Central memory CD8-positive, alpha-beta T cell (primary cell): ENCODE data around the gene PAX5.
"Not testable (repeated sequence)": the region's sequence is repeated elsewhere in the genome, so short reads cannot be mapped to it uniquely, and the experiment has no call there.

Source experiments
- ATAC-seq: fragments of 150-1000 bp; cut with Tn5 transposase; replicated peaks from 2 replicates; pipeline ENCODE4 v1.10.0; 2022; ENCODE audit warnings: mild to moderate bottlenecking, moderate FRiP score, moderate number of reproducible peaks; ENCODE audit not compliant: poor library complexity, severe bottlenecking; ENCODE audit errors: extremely low read depth
- DNase-seq, 2 donors: peaks; one replicate each; pipeline ENCODE4 v3.0.0; 2021; ENCODE audit warnings: low spot score in 2 of 2
- H3K27ac Mint-ChIP-seq: one replicate; pipeline ENCODE4 v1.8.0; 2022; ENCODE audit warnings: low read depth, mild to moderate bottlenecking, moderate library complexity, mixed read lengths
- H3K27me3 Mint-ChIP-seq: one replicate; pipeline ENCODE4 v1.8.0; 2022; ENCODE audit warnings: mixed read lengths
- H3K36me3 Mint-ChIP-seq: one replicate; pipeline ENCODE4 v1.8.0; 2022; ENCODE audit warnings: mild to moderate bottlenecking, moderate library complexity, mixed read lengths; ENCODE audit not compliant: insufficient read depth
- H3K4me1 Mint-ChIP-seq: one replicate; pipeline ENCODE4 v1.8.0; 2022; ENCODE audit warnings: mixed read lengths
- H3K4me3 Mint-ChIP-seq: one replicate; pipeline ENCODE4 v1.8.0; 2022; ENCODE audit warnings: mild to moderate bottlenecking, moderate library complexity, mixed read lengths
- H3K9me3 Mint-ChIP-seq: one replicate; pipeline ENCODE4 v1.8.0; 2022; ENCODE audit warnings: mixed read lengths

Gene PAX5

GRCh38 chr9:37033682-37034304 is at the start of gene PAX5:
Gene PAX5, minus strand, starts transcription at chr9:37034268. Its CDS starts 237 bp downstream, at chr9:37034031.
- H3K4me3 Mint-ChIP-seq, result peak within 1 kb of the TSS; percentile 80
- DNase-seq, result no peak
- H3K27me3 Mint-ChIP-seq, result peaks cover 98% of the 10 kb centered on the region
- H3K4me1 Mint-ChIP-seq, result peaks cover 37% of the 10 kb centered on the region
- H3K36me3 Mint-ChIP-seq, result peaks cover 9% of the 10 kb centered on the region
- no peak within 1 kb of the TSS for H3K27ac Mint-ChIP-seq
- no peak for ATAC-seq
- H3K9me3 Mint-ChIP-seq, result no peaks in the 10 kb centered on the region

GRCh38 chr9:37083654-37084053 is 49.6 kb upstream of the PAX5 start:
- DNase-seq, result no peak
- Mint-ChIP-seq H3K36me3 (peaks cover 25% of the 10 kb centered on the region), H3K27ac (no peak overlapping the region), H3K27me3 (no peaks in the 10 kb centered on the region), H3K4me1 (peaks cover 49% of the 10 kb centered on the region), H3K4me3 (no peak overlapping the region), H3K9me3 (no peaks in the 10 kb centered on the region)
- ATAC-seq, result no peak

GRCh38 chr9:37082214-37082765 is 48.2 kb upstream of the PAX5 start:
- peaks cover 19% of the 10 kb centered on the region for H3K36me3 Mint-ChIP-seq
- no peak overlapping the region for H3K27ac Mint-ChIP-seq
- ATAC-seq, result no peak
- H3K9me3 Mint-ChIP-seq, result no peaks in the 10 kb centered on the region
- peaks cover 48% of the 10 kb centered on the region for H3K4me1 Mint-ChIP-seq
- no peak overlapping the region for H3K4me3 Mint-ChIP-seq
- no peaks in the 10 kb centered on the region for H3K27me3 Mint-ChIP-seq
- no peak for DNase-seq

- peak overlapping the region; percentile 94 for H3K4me3 Mint-ChIP-seq
Measured at GRCh38 chr9:37081507-37081906, 47.4 kb upstream of the PAX5 start.

GRCh38 chr9:37080165-37080628 is 46.1 kb upstream of the PAX5 start:
- H3K27me3 Mint-ChIP-seq, result peaks cover 12% of the 10 kb centered on the region
- not testable (repeated sequence) for DNase-seq

More at GRCh38 chr9:37081507-37081906, 47.4 kb upstream of the PAX5 start:
- not testable (repeated sequence) for DNase-seq, ATAC-seq, H3K9me3 Mint-ChIP-seq, H3K27ac Mint-ChIP-seq, H3K27me3 Mint-ChIP-seq
- Mint-ChIP-seq H3K36me3 (peaks cover 14% of the 10 kb centered on the region), H3K4me1 (peaks cover 43% of the 10 kb centered on the region)

GRCh38 chr9:37079370-37080164 is 45.5 kb upstream of the PAX5 start:
- Mint-ChIP-seq H3K4me1 (peaks cover 34% of the 10 kb centered on the region), H3K9me3 (no peaks in the 10 kb centered on the region)
- peak; percentile 99 for ATAC-seq

More at GRCh38 chr9:37080165-37080628, 46.1 kb upstream of the PAX5 start:
- Mint-ChIP-seq H3K27ac (peak overlapping the region; percentile 93), H3K4me3 (peak overlapping the region; percentile 94), H3K4me1 (peaks cover 40% of the 10 kb centered on the region), H3K36me3 (peaks cover 14% of the 10 kb centered on the region)
- H3K9me3 Mint-ChIP-seq, ATAC-seq: not testable (repeated sequence)

GRCh38 chr9:37074790-37075189 is 40.7 kb upstream of the PAX5 start:
- H3K9me3 Mint-ChIP-seq, DNase-seq, H3K36me3 Mint-ChIP-seq, ATAC-seq, H3K4me3 Mint-ChIP-seq, H3K27ac Mint-ChIP-seq, H3K4me1 Mint-ChIP-seq: not testable (repeated sequence)
- peaks cover 12% of the 10 kb centered on the region for H3K27me3 Mint-ChIP-seq

More at GRCh38 chr9:37079370-37080164, 45.5 kb upstream of the PAX5 start:
- H3K27me3 Mint-ChIP-seq, result peaks cover 12% of the 10 kb centered on the region
- peaks cover 14% of the 10 kb centered on the region for H3K36me3 Mint-ChIP-seq
- peak; percentile 80 to 89 for DNase-seq
- peak overlapping the region; percentile 94 for H3K4me3 Mint-ChIP-seq
- H3K27ac Mint-ChIP-seq, result peak overlapping the region; percentile 93

GRCh38 chr9:37066139-37066725 is 32.2 kb upstream of the PAX5 start:
- DNase-seq (no peak), ATAC-seq (no peak)
- no peaks in the 10 kb centered on the region for H3K4me1 Mint-ChIP-seq
- no peak overlapping the region for H3K27ac Mint-ChIP-seq
- H3K9me3 Mint-ChIP-seq, result no peaks in the 10 kb centered on the region
- no peak overlapping the region for H3K4me3 Mint-ChIP-seq
- H3K27me3 Mint-ChIP-seq, result peaks cover 64% of the 10 kb centered on the region
- H3K36me3 Mint-ChIP-seq, result no peaks in the 10 kb centered on the region

GRCh38 chr9:37062336-37062735 is 28.3 kb upstream of the PAX5 start:
- H3K4me1 Mint-ChIP-seq, result no peaks in the 10 kb centered on the region
- DNase-seq (no peak), ATAC-seq (no peak)
- H3K36me3 Mint-ChIP-seq, result no peaks in the 10 kb centered on the region
- H3K27ac Mint-ChIP-seq, result no peak overlapping the region
- H3K9me3 Mint-ChIP-seq, result no peaks in the 10 kb centered on the region
- H3K4me3 Mint-ChIP-seq, result no peak overlapping the region
- peaks cover 68% of the 10 kb centered on the region for H3K27me3 Mint-ChIP-seq

- no peak for ATAC-seq
Measured at GRCh38 chr9:37061768-37062167, 27.7 kb upstream of the PAX5 start.

GRCh38 chr9:37060833-37061232 is 26.8 kb upstream of the PAX5 start:
- no peak for ATAC-seq
- Mint-ChIP-seq H3K27me3 (peaks cover 68% of the 10 kb centered on the region), H3K4me3 (no peak overlapping the region)

More at GRCh38 chr9:37061768-37062167, 27.7 kb upstream of the PAX5 start:
- no peak for DNase-seq
- H3K4me3 Mint-ChIP-seq, result no peak overlapping the region
- no peaks in the 10 kb centered on the region for H3K9me3 Mint-ChIP-seq
- no peak overlapping the region for H3K27ac Mint-ChIP-seq
- no peaks in the 10 kb centered on the region for H3K4me1 Mint-ChIP-seq
- H3K27me3 Mint-ChIP-seq, result peaks cover 68% of the 10 kb centered on the region
- H3K36me3 Mint-ChIP-seq, result no peaks in the 10 kb centered on the region

More at GRCh38 chr9:37060833-37061232, 26.8 kb upstream of the PAX5 start:
- no peak for DNase-seq
- H3K27ac Mint-ChIP-seq, result no peak overlapping the region
- no peaks in the 10 kb centered on the region for H3K4me1 Mint-ChIP-seq
- no peaks in the 10 kb centered on the region for H3K36me3 Mint-ChIP-seq
- no peaks in the 10 kb centered on the region for H3K9me3 Mint-ChIP-seq
